GM12865 (cell line): ENCODE measurements around the gene KRT80.

Experiments used
- DNase-seq: peaks from one replicate; pipeline ENCODE4 v3.0.0; 2010; ENCODE audit warnings: low read depth
- H3K4me3 ChIP-seq: 2 replicates; pipeline ENCODE4 v1.5.1; 2011; ENCODE audit warnings: mild to moderate bottlenecking, low read depth, low read length, control low read depth
- TF ChIP-seq, protein P1 (sequence below): IDR thresholded peaks from 2 replicates; pipeline ENCODE4 v1.5.1; 2011; ENCODE audit warnings: low read length, control low read depth, low read depth, inconsistent platforms; ENCODE audit not compliant: insufficient read depth; ENCODE audit errors: missing control alignments

Gene KRT80

GRCh38 chr12:52206304-52207040, 14.7 kb upstream of the KRT80 start:
- DNase-seq = no peak
- TF ChIP-seq, protein P1, sequence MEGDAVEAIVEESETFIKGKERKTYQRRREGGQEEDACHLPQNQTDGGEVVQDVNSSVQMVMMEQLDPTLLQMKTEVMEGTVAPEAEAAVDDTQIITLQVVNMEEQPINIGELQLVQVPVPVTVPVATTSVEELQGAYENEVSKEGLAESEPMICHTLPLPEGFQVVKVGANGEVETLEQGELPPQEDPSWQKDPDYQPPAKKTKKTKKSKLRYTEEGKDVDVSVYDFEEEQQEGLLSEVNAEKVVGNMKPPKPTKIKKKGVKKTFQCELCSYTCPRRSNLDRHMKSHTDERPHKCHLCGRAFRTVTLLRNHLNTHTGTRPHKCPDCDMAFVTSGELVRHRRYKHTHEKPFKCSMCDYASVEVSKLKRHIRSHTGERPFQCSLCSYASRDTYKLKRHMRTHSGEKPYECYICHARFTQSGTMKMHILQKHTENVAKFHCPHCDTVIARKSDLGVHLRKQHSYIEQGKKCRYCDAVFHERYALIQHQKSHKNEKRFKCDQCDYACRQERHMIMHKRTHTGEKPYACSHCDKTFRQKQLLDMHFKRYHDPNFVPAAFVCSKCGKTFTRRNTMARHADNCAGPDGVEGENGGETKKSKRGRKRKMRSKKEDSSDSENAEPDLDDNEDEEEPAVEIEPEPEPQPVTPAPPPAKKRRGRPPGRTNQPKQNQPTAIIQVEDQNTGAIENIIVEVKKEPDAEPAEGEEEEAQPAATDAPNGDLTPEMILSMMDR = no peak
- no peak overlapping the region for H3K4me3 ChIP-seq

DNA sequence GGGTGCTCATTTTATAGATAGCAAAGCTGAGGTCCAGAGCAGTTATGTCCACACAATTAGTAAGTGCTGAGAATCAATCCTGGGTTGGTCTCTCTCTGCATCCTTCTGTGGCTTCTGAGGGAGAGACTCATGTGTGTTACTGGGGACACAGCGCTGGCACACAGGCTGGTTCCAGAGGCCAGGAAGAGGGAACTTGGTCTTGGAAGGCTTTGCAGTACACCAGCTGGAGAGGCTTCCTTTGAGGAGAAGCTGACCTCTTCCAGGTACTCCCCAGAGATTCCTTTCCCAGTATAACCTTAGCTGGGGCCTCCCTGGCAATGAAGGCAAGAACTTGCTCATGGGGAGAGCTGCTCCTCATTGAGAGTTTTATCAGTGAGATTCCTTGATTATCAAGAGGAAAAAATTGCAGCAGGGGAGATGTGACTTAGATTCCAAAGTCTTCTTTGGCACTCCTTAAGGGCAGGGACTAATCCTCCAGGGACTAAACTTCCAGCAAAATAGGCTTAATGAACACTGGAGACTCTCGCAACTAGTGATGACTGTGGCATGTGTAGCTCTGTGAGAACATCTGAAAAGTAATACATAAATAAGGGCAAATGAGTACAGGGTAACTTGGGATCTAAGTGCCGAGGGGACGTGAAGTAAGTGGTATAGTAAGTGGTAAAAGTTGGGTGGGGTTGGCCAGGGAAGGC, 13.9 kb upstream of the KRT80 start:
- DNase-seq = no peak
- H3K4me3 ChIP-seq = no peak overlapping the region
- TF ChIP-seq, protein P1 = no peak

- DNase-seq = no peak
- TF ChIP-seq, protein P1 = no peak
- H3K4me3 ChIP-seq = no peak overlapping the region
These were observed 13.2 kb upstream of the KRT80 start for GRCh38 chr12:52204931-52205505.

DNA sequence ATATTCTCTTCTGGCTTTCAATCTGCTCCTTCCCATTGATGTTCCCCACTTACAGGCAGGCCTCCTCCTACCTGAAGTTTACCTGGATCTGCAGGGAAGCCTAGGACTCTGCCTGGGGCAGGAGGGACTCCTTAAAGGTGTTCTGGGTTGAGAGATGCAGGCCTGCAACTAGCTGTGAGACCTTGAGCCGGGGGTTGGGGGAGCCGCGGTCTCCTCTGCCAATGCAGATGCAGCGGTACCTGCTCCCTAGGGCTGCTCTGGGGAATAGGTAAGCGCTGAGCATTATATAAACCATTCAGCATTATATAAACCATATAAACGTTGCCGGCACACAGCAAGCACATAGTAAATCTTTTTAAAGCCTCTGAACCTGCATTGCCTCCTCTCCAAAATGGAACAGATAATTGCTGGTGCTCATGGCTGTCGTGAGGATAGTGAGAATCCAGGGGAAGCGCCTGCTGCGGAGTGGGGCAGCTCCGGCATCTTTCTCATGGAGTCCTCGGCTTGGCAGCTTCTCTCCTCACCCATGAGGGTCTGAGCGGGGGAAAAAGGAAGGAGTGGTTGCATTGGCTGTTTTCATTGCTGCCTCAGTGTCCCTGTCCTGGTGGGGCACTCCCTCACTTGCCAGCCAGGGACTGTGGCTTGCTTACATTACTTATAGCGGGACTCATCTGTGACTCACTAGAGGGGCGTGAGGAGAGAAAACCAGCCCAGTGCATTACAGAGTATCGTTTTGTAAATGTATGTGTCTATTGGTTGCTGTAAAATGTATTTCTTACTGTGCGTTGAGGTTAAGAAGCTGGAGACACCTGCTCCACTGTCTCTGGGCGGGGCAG, 12.5 kb upstream of the KRT80 start:
- DNase-seq = no peak
- no peak overlapping the region for H3K4me3 ChIP-seq
- TF ChIP-seq, protein P1 = no peak

DNA sequence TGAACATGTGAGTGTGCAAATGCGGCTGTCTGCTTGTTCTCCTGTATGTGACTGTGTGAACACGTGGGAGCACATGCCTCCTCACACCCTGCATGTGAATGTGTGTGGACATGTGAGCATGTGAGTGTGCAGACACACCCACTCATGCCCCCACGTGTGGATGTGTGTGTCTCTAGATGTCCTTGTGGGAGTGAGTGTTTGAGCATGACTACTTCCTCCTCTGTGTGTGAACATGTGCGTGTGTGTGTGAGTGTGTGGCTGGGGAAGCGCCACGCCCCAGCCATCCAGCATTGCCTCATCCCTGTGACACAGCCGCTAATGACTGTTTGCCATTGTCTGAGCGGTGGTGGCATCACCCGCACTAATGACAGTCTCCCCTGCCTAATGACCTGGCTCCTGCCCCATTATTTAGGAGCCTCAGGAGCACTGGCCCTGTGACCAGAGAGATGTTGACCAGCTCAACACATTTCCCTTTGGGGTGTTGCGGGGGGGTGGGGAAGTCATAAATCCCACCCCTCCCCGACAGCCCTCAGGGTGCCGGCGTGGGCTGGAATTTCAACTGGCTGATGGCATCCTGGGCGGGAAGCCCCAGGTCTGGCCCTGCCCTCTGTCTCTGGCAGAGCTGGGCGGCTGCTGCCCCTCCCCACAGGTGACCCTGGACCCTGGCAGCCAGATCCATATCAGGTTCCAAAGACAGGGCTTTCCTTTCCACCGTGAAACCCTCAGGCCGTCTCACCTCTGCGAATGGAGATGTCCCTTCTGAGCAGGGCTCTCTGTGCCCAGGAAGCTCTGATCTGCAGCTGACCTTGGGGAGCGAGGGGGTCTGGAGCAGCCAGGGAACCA, 11.5 kb upstream of the KRT80 start:
- peak; percentile 34 for DNase-seq
- TF ChIP-seq, protein P1 = no peak
- H3K4me3 ChIP-seq = no peak overlapping the region
